Naive thymus-derived CD4-positive, alpha-beta T cell (primary cell): Measurements from ENCODE around the gene PRKCA. TPM values are rescaled to one million over a fixed set of nuclear protein-coding genes. Genes with fewer than 3 reads are reported as not detected.

ENCODE experiments used
- ATAC-seq: fragments of 150-1000 bp; cut with Tn5 transposase; 2 replicates; pipeline ENCODE4 v1.10.0; 2021; ENCODE audit warnings: mild to moderate bottlenecking, moderate library complexity
- CTCF ChIA-PET: fragments of 350-600 bp; sonication (Branson Sonifier 250); formaldehyde crosslinking; loops from one replicate; lab custom pipeline; 2021; ENCODE audit warnings: antibody characterized with exemption; lab: Charles Lee
- POLR2A ChIA-PET: fragments of 350-600 bp; sonication (Branson Sonifier 250); formaldehyde crosslinking; loops from one replicate; lab custom pipeline; 2021; ENCODE audit warnings: antibody characterized with exemption, inconsistent platforms; lab: Charles Lee
- DNase-seq, 9 donors: peaks; one replicate each; pipeline versions ENCODE4 v3.0.0 to v3.0.0-alpha.2; 2020 to 2022; ENCODE audit warnings: mixed read lengths in 1 of 9
- H3K27ac ChIP-seq: one replicate; pipeline ENCODE4 v1.7.0; 2013; ENCODE audit warnings: mild to moderate bottlenecking, low read depth, low read length, moderate library complexity
- H3K27me3 ChIP-seq, 2 donors: one replicate each; pipeline ENCODE4 v1.7.0; 2013; ENCODE audit warnings: low read length in 2 of 2, mild to moderate bottlenecking in 2 of 2, moderate library complexity in 2 of 2; ENCODE audit not compliant: control insufficient read depth in 2 of 2, insufficient read depth in 2 of 2
- H3K36me3 ChIP-seq, 3 experiments: 1 replicate in 2 of 3; 2 replicates in 1 of 3; pipeline ENCODE4 v1.7.0; 2013; ENCODE audit warnings: low read length in 3 of 3, mild to moderate bottlenecking in 3 of 3, moderate library complexity in 1 of 3; ENCODE audit not compliant: insufficient read depth in 3 of 3, control insufficient read depth in 2 of 3
- H3K4me1 ChIP-seq, 2 donors: one replicate each; pipeline ENCODE4 v1.7.0; 2013; ENCODE audit warnings: low read length in 2 of 2, mild to moderate bottlenecking in 2 of 2, moderate library complexity in 1 of 2; ENCODE audit not compliant: control insufficient read depth in 2 of 2, insufficient read depth in 2 of 2
- H3K4me3 ChIP-seq: 2 replicates; pipeline ENCODE4 v1.7.0; 2013; ENCODE audit warnings: mild to moderate bottlenecking, low read length
- H3K9me3 ChIP-seq, 3 experiments: 1 replicate in 2 of 3; 2 replicates in 1 of 3; pipeline ENCODE4 v1.7.0; 2013; ENCODE audit warnings: low read length in 3 of 3; ENCODE audit not compliant: control insufficient read depth in 2 of 3
- H3K27ac Mint-ChIP-seq, 9 donors: one replicate each; pipeline ENCODE4 v1.8.0; 2020 to 2022; ENCODE audit warnings: mixed read lengths in 9 of 9, mild to moderate bottlenecking in 8 of 9, moderate library complexity in 5 of 9, inconsistent platforms in 2 of 9
- H3K27me3 Mint-ChIP-seq, 5 donors: one replicate each; pipeline ENCODE4 v1.8.0; 2021 to 2022; ENCODE audit warnings: mixed read lengths in 5 of 5, mild to moderate bottlenecking in 1 of 5
- H3K36me3 Mint-ChIP-seq, 5 donors: one replicate each; pipeline ENCODE4 v1.8.0; 2020 to 2022; ENCODE audit warnings: mixed read lengths in 5 of 5, mild to moderate bottlenecking in 3 of 5, inconsistent platforms in 1 of 5
- H3K4me1 Mint-ChIP-seq, 7 donors: one replicate each; pipeline ENCODE4 v1.8.0; 2020 to 2022; ENCODE audit warnings: mixed read lengths in 7 of 7, mild to moderate bottlenecking in 3 of 7, inconsistent platforms in 1 of 7
- H3K4me3 Mint-ChIP-seq, 10 donors: one replicate each; pipeline ENCODE4 v1.8.0; 2020 to 2022; ENCODE audit warnings: mild to moderate bottlenecking in 10 of 10, mixed read lengths in 10 of 10, moderate library complexity in 6 of 10, inconsistent platforms in 2 of 10
- H3K9me3 Mint-ChIP-seq, 11 donors: one replicate each; pipeline ENCODE4 v1.8.0; 2020 to 2022; ENCODE audit warnings: mixed read lengths in 11 of 11, mild to moderate bottlenecking in 4 of 11, inconsistent platforms in 1 of 11, moderate library complexity in 1 of 11
- intact Hi-C, 2 donors: fragments of 100-400 bp; cut with micrococcal nuclease; formaldehyde crosslinking; loops; one replicate each; pipeline ENCODE4 v1.15.1; 2023
- polyA plus RNA-seq, 2 donors: library from polyadenylated mRNA; unstranded; fragments of 300-500 nt; fragmentation: Illumina TruSeq; gene quantifications; one replicate each; pipeline ENCODE4 v1.2.3, GENCODE V29; 2021
- total RNA-seq, 6 experiments: library from RNA in 5 of 6; stranded (reverse) in 5 of 6; gene quantifications; 1 replicate in 5 of 6; 2 replicates in 1 of 6; pipeline ENCODE4 v1.2.3 and lab custom pipeline; 2021 to 2026

The PRKCA gene
- total and polyA plus RNA-seq, 7 experiments from 2014 or later: 4.1 to 186 (median 122) TPM

- H3K4me1 Mint-ChIP-seq: peaks cover 32 to 90% (median 82%) of the 10 kb centered on the region in 7 donors
Observed at GRCh38 chr17:66492080-66492479, 189.7 kb downstream of the PRKCA start.

GRCh38 chr17:66492561-66493005 is 190.2 kb downstream of the PRKCA start:
- Mint-ChIP-seq H3K4me3 (peak overlapping the region in 3 of 10 donors; percentile 15 to 49 (median 17)), H3K27ac (peak overlapping the region in 4 of 9 donors; percentile 28 to 54 (median 44))

More at GRCh38 chr17:66492080-66492479, 189.7 kb downstream of the PRKCA start:
- Mint-ChIP-seq H3K9me3 (peaks cover 0 to under 1% (median 0%) of the 10 kb centered on the region in 11 donors), H3K36me3 (peaks cover 3 to 34% (median 16%) of the 10 kb centered on the region in 5 donors), H3K27me3 (no peaks in the 10 kb centered on the region), H3K4me3 (peak overlapping the region in 6 of 10 donors; percentile 1 to 58 (median 20)), H3K27ac (peak overlapping the region in 7 of 9 donors; percentile 5 to 60 (median 37))
- intact Hi-C loops: loop anchor here in 1 of 2 donors (5.0 kb wide), 1 partner anchor 50 kb away; no protein-coding TSS in a partner anchor
- no peaks in the 10 kb centered on the region for H3K27me3 ChIP-seq
- ATAC-seq (no peak), DNase-seq (no peak)
- H3K27ac ChIP-seq: no peak overlapping the region
- ChIA-PET POLR2A (no interaction called here), CTCF (no interaction called here)
- no peak overlapping the region for H3K4me3 ChIP-seq
- H3K9me3 ChIP-seq: no peaks in the 10 kb centered on the region
- H3K4me1 ChIP-seq: peaks cover 0 to 40% of the 10 kb centered on the region in 2 donors
- peaks cover 0 to 11% (median 0%) of the 10 kb centered on the region in 3 experiments for H3K36me3 ChIP-seq

GRCh38 chr17:66493283-66494019 is 191.0 kb downstream of the PRKCA start:
- ATAC-seq: no peak
- Mint-ChIP-seq H3K9me3 (no peaks in the 10 kb centered on the region), H3K27me3 (no peaks in the 10 kb centered on the region), H3K36me3 (peaks cover 7 to 38% (median 21%) of the 10 kb centered on the region in 5 donors), H3K4me1 (peaks cover 33 to 90% (median 74%) of the 10 kb centered on the region in 7 donors), H3K4me3 (peak overlapping the region in 7 of 10 donors; percentile 9 to 54 (median 40)), H3K27ac (peak overlapping the region; percentile 5 to 89 (median 65))
- no peak for DNase-seq
- ChIA-PET CTCF (no interaction called here), POLR2A (no interaction called here)
- peaks cover 0 to 40% of the 10 kb centered on the region in 2 donors for H3K4me1 ChIP-seq
- no peaks in the 10 kb centered on the region for H3K9me3 ChIP-seq
- H3K27me3 ChIP-seq: no peaks in the 10 kb centered on the region
- H3K27ac ChIP-seq: no peak overlapping the region
- peaks cover 0 to 17% (median 0%) of the 10 kb centered on the region in 3 experiments for H3K36me3 ChIP-seq
- H3K4me3 ChIP-seq: no peak overlapping the region
- intact Hi-C loops: loop anchor here in 1 of 2 donors (5.0 kb wide), 1 partner anchor 49 kb away; no protein-coding TSS in a partner anchor

More at GRCh38 chr17:66492561-66493005, 190.2 kb downstream of the PRKCA start:
- CTCF ChIA-PET: no interaction called here
- Mint-ChIP-seq H3K4me1 (peaks cover 30 to 90% (median 78%) of the 10 kb centered on the region in 7 donors), H3K36me3 (peaks cover 3 to 32% (median 14%) of the 10 kb centered on the region in 5 donors), H3K9me3 (no peaks in the 10 kb centered on the region), H3K27me3 (no peaks in the 10 kb centered on the region)
- Histone ChIP-seq H3K36me3 (peaks cover 0 to 15% (median 0%) of the 10 kb centered on the region in 3 experiments), H3K4me3 (no peak overlapping the region), H3K27ac (no peak overlapping the region), H3K4me1 (peaks cover 0 to 40% of the 10 kb centered on the region in 2 donors), H3K9me3 (no peaks in the 10 kb centered on the region), H3K27me3 (no peaks in the 10 kb centered on the region)
- intact Hi-C loops: loop anchor here in 1 of 2 donors (5.0 kb wide), 1 partner anchor 50 kb away; no protein-coding TSS in a partner anchor
- POLR2A ChIA-PET: no interaction called here
- no peak for DNase-seq
- no peak for ATAC-seq

- H3K36me3 Mint-ChIP-seq: peaks cover 12 to 40% (median 23%) of the 10 kb centered on the region in 5 donors
- CTCF ChIA-PET: no interaction called here
- POLR2A ChIA-PET: no interaction called here
Observed at GRCh38 chr17:66494023-66494803, 191.8 kb downstream of the PRKCA start.

GRCh38 chr17:66495035-66495434 is 192.6 kb downstream of the PRKCA start:
- no peak for DNase-seq

More at GRCh38 chr17:66494023-66494803, 191.8 kb downstream of the PRKCA start:
- DNase-seq (peak in 2 of 9 donors; percentile 7 to 11), ATAC-seq (peak; percentile 37)
- Histone ChIP-seq H3K9me3 (no peaks in the 10 kb centered on the region), H3K36me3 (peaks cover 0 to 17% (median 0%) of the 10 kb centered on the region in 3 experiments), H3K27ac (no peak overlapping the region), H3K4me3 (no peak overlapping the region), H3K4me1 (peaks cover 0 to 40% of the 10 kb centered on the region in 2 donors), H3K27me3 (no peaks in the 10 kb centered on the region)
- Mint-ChIP-seq H3K27me3 (no peaks in the 10 kb centered on the region), H3K9me3 (no peaks in the 10 kb centered on the region), H3K4me1 (peaks cover 38 to 90% (median 74%) of the 10 kb centered on the region in 7 donors), H3K4me3 (peak overlapping the region in 8 of 10 donors; percentile 4 to 54 (median 34)), H3K27ac (peak overlapping the region; percentile 5 to 89 (median 67))
- intact Hi-C loops: loop anchor here in 1 of 2 donors (5.0 kb wide), 1 partner anchor 48 kb away; no protein-coding TSS in a partner anchor

GRCh38 chr17:66496306-66496705 is 193.9 kb downstream of the PRKCA start:
- ChIA-PET CTCF (interaction anchor here (1.4 kb wide), 1 partner anchor 294 kb away, joined by 3 read pairs; no protein-coding TSS in a partner anchor), POLR2A (no interaction called here)
- intact Hi-C loops: no loop called here
- H3K4me1 Mint-ChIP-seq: peaks cover 43 to 91% (median 76%) of the 10 kb centered on the region in 7 donors
- DNase-seq (no peak), ATAC-seq (no peak)
- H3K36me3 Mint-ChIP-seq: peaks cover 12 to 51% (median 22%) of the 10 kb centered on the region in 5 donors
- no peak overlapping the region for H3K4me3 Mint-ChIP-seq
- Histone ChIP-seq H3K27me3 (no peaks in the 10 kb centered on the region), H3K9me3 (no peaks in the 10 kb centered on the region), H3K36me3 (peaks cover 0 to 17% (median 0%) of the 10 kb centered on the region in 3 experiments), H3K27ac (no peak overlapping the region), H3K4me3 (no peak overlapping the region), H3K4me1 (peaks cover 0 to 33% of the 10 kb centered on the region in 2 donors)
- peak overlapping the region in 2 of 9 donors; percentile 35 to 48 for H3K27ac Mint-ChIP-seq
- no peaks in the 10 kb centered on the region for H3K27me3 Mint-ChIP-seq
- no peaks in the 10 kb centered on the region for H3K9me3 Mint-ChIP-seq

More at GRCh38 chr17:66495035-66495434, 192.6 kb downstream of the PRKCA start:
- H3K4me1 ChIP-seq: peaks cover 0 to 40% of the 10 kb centered on the region in 2 donors
- Mint-ChIP-seq H3K27ac (peak overlapping the region in 2 of 9 donors; percentile 65 to 67), H3K4me3 (no peak overlapping the region), H3K9me3 (no peaks in the 10 kb centered on the region), H3K36me3 (peaks cover 12 to 46% (median 23%) of the 10 kb centered on the region in 5 donors), H3K27me3 (no peaks in the 10 kb centered on the region), H3K4me1 (peaks cover 40 to 90% (median 75%) of the 10 kb centered on the region in 7 donors)
- peaks cover 0 to 17% (median 0%) of the 10 kb centered on the region in 3 experiments for H3K36me3 ChIP-seq
- CTCF ChIA-PET: no interaction called here
- H3K27ac ChIP-seq: no peak overlapping the region
- H3K9me3 ChIP-seq: no peaks in the 10 kb centered on the region
- POLR2A ChIA-PET: no interaction called here
- no peak for ATAC-seq
- intact Hi-C loops: no loop called here
- no peak overlapping the region for H3K4me3 ChIP-seq
- no peaks in the 10 kb centered on the region for H3K27me3 ChIP-seq
